Hematopoietic multipotent progenitor cell treated with erythropoietin and hydrocortisone succinate and interleukin-3 and kit ligand, for 6 days (in vitro differentiated cells): ENCODE measurements around the gene OR2L13.
A peak's percentile ranks its signal among the peaks of the same experiment; 100 is the strongest.
"Not testable (repeated sequence)": the region's sequence is repeated elsewhere in the genome, so short reads cannot be mapped to it uniquely, and the experiment has no call there.

Experiments
- DNase-seq: peaks from one replicate; pipeline ENCODE4 v3.0.0-alpha.2; 2015

The OR2L13 gene, protein sequence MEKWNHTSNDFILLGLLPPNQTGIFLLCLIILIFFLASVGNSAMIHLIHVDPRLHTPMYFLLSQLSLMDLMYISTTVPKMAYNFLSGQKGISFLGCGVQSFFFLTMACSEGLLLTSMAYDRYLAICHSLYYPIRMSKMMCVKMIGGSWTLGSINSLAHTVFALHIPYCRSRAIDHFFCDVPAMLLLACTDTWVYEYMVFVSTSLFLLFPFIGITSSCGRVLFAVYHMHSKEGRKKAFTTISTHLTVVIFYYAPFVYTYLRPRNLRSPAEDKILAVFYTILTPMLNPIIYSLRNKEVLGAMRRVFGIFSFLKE

DNA sequence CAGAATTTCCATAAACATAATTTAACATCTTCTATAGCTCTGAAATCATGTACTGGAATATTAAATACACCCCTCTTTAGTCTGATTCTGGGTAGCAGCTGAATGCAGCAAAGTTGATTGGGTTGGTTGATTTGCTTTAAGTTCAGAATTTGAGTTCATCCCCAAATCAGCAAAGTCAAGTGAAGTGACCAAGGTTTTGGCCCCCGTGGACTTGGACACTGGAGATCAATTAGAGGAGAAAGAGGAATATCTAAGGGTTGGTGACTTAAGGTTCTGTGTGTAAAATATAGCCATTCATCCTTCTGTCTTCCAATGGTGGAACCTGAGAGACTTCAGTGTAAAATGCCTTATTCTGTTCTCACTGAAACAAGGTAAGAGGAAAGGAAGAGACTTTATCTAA lies at the start of gene OR2L13:
Gene OR2L13 (plus strand): TSS at position 301 of the 400 bp plus-strand sequence. CDS start 4,192 bp downstream, outside the sequence.
- DNase-seq = no peak

DNA sequence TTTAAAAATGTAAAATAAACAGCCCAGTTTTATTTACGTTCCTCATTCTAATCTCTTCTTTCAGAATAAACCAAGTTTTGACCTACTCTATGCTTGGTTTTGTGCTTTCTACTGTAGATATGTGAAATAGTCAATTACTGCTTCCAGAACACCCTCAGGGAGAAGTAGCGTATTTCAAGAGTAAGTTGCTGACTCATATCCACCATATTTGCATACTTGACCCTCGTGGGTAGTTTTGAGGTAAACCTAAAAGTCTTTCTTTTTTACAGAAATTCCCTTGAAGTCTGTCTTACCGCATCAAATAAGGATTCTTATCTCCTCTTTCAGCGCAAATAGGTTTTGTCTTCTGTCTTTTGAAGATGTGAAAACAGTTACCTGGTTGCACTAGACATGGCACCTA lies 49.8 kb upstream of the OR2L13 start:
- no peak for DNase-seq

DNA sequence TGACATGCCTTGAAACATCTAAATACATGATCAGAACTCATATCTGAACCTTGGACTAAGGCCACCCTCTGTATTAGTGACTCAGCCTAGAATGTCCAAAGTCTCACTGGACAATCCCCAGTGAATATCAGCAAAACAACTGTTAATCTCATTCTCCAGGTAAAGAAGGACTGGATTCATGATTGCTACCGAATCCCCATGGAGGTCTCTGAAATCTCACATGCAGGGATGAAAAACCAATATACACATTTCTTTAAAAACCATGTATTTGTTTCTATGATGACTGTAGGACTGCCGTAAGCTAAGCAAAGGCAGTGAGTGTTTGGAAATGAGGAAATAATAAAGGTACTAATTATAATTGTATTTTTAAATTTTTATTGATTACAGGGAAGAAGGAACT lies 48.4 kb upstream of the OR2L13 start, which contains the start of gene OR2L3:
Gene OR2L3 (plus strand): TSS at position 301 of the 400 bp plus-strand sequence. CDS start 13,846 bp downstream, outside the sequence.
- no peak for DNase-seq

DNA sequence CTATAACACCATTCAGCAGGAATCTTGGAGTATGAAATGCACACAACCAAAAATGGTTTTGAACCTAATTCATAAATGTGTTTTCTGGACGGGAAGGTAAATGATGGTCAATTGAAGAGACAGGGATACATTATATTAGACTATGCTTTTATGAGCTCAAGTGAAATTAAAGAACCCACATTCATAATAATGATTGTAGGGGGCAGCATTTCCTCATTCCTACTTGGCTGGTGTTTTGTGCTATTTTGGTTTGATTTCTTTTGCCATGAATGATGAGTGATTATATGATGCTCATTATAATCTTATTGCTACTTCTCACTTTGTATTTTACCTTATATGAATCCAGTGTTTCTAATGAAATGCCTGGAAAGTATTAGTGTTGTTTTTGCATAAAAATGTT lies 48.0 kb upstream of the OR2L13 start:
- DNase-seq = peak; percentile 4

DNA sequence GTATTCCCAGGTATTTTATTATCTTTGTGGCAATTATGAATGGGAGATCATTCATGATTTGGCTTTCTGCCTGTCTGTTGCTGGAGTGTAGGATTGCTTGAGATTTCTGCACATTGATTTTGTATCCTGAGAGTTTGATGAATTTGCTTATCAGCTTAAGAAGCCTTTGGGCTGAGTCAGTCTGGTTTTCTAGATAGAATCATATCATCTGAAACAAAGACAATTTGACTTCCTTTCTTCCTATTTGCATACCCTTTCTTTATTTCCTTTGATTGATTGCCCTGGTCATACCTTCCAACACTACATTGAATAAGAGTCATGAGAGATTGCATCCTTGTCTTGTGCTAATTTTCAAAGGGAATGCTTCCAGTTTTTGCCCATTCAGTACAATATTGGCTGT lies 40.3 kb upstream of the OR2L13 start:
- DNase-seq = no peak

DNA sequence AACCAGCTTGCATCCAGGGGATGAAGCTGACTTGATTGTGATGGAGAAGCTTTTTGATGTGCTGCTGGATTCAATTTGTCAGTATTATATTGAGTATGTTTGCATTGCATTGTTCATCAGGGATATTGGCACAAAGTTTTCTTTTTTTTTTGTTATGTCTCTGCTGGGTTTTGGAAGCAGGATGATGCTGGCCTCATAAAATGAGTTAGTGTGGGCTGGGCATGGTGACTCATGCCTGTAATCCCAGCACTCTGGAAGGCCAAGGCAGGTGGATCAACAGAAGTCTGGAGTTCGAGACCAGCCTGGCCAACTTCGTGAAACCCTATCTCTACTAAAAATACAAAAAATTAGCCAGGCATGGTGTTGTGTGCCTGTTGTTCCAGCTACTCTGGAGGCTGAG lies 39.7 kb upstream of the OR2L13 start:
- no peak for DNase-seq

DNA sequence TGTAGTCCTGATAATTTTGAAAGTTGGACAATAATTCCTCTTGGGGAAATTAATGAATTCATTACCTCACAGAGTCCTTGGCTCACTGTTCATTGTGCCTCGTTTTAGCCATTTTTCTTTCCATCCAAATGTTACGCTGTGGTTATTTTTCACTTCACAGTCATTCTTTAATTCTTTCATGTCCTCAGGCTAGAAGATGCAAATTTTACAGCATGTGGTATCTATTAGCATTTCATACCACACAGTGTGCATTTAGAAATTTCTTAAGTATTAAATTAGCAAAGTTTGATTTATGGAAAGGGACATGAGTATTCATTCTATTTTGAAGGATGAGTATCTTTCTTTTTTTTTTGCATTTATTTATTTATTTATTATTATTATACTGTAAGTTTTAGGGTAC lies 29.9 kb upstream of the OR2L13 start:
- DNase-seq = no peak

DNA sequence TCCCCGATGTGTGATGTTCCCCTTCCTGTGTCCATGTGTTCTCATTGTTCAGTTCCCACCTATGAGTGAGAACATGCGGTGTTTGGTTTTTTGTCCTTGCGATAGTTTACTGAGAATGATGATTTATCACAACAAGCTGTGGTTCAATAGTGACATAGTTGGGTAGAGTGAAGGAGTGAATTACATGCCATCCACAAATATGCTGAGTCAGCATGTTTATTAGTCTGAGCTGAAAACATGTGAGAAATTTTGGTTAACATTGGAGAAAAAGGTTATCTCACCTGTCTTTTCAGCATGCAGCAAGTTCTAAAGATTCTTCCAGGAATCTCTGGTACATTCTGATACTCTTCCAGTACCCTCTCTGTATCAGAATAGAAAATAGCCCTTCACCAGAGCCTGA lies 29.4 kb upstream of the OR2L13 start:
- DNase-seq = no peak

DNA sequence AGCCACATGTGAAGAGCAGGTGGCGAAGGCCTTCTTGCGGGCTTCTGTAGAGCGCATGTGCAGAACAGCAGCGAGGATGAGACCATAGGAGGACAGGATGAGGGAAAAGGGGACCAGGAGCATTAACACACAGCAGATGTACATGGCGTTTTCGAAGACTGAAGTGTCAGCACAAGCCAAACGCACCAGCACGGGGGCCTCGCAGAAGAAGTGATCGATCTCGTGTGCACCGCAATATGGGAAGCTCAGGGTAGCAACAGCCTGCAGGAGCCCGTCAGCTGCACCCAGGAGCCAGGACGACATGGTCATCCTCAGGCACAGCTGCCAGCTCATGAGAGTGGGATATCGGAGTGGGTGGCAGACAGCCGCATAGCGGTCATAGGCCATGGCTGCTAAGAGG lies 11.1 kb upstream of the OR2L13 start:
- DNase-seq = not testable (repeated sequence)

DNA sequence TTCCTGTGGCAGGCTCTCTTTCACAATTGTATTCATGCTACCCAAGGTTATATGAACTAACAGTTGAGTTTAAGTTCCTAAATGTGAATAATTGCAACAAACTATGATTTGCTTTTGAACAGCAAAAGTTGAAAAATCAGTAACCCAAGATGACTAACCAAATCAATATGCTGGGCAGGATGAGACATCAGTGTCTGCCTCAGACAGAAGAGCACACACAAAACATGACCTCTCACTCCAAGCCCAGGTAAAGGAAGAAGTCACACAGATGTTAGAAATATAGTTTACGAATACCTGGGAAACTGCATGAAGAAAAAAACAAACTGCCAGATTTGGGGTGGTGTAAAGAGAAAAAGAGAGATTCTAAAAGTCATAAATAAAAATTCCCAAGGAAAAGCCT lies 3.5 kb downstream of the OR2L13 start:
- DNase-seq = no peak

DNA sequence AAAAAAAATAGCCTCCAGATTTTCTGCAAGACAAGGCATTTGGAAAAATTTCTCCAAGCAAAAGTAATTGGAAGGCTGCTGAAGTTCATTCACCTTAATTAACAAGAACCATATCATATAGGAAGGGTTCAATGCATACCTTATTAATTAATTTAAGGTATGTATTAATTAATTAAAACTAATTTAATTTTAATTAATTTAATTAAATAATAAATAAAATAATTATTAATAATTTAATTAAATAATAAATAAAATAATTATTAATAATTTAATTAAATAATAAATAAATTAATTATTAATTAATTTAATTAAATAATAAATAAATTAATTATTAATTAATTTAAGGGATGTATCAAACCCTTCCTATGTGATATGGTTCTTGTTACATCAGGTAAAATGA lies 7.9 kb downstream of the OR2L13 start:
- DNase-seq = no peak

DNA sequence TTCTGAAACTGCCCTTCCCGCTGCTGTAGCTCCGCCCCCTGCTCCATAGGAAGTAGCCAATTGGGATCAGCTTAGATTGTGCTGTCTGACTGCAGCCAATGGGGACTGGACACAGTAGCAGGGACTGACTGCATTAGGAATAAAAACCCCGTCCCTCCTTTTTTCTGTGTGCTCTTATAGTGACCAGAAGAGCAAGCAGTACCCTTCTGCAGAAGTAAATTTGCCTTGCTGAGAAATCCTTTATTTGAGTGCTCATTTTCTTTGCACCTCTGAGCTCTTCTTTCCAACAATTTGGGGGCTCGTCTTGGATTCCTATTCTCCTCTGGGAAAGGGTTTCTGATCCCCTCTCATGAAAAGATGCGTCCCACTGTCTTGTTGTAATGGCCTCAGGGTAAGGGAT lies 16.2 kb downstream of the OR2L13 start:
- DNase-seq = peak; percentile 5

DNA sequence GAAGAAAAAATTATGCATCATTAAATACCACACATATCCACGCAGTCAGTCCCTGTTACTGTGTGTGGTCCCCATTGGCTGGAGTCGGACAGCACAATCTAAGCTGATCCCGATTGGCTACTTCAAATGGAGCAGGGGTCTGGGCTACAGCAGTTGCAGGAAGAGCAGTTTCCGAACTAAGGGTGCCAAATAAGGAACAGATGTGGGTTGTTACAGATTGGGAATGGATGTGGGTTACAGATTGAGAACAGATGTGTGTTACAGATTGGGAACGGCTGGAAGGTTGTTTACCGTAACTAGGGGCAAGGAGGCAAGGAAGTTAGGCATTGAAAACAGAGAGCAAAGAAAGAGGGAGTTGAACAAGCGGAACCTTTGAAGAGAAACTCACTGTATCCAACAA lies 19.9 kb downstream of the OR2L13 start:
- no peak for DNase-seq

DNA sequence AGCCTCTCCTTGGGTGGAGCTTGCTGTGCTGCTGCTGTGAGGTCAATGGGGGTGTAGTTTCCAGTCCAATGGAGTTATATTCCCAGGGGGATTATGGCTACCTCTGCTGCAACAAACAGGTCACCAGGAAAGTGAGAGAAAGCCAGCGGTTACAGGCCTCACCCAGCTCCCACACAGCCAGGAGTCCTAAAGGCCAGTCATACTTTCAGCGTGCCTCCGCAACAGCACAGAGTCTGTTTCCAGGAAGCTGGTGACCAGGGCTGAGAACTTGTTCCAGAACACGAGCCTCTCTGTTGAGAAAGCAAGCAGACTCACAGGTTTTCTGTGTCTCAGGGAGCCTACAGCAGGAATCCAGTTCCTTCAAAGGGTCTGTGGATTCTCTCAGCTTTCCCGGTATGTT lies 32.7 kb downstream of the OR2L13 start:
- DNase-seq = no peak

DNA sequence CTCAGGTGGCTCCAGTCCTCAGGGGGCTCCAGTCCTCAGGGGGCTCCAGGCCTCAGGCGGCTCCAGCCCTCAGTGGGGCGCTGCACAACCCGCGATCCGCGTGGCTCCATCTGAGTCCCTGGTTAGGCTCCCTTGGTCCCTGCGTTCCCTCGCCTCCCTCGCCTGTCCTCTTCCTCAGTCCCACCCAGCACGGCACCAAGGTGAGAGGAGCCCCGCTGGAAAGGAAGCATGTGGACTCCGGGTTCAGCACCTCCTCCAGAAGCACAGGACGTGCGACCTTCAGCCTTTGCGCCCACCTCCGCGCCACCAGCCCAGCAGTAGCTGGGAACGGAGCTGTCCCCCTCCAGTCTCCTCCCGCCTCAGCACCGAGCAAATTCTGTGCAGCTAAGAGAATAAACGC lies 41.8 kb downstream of the OR2L13 start:
- no peak for DNase-seq

DNA sequence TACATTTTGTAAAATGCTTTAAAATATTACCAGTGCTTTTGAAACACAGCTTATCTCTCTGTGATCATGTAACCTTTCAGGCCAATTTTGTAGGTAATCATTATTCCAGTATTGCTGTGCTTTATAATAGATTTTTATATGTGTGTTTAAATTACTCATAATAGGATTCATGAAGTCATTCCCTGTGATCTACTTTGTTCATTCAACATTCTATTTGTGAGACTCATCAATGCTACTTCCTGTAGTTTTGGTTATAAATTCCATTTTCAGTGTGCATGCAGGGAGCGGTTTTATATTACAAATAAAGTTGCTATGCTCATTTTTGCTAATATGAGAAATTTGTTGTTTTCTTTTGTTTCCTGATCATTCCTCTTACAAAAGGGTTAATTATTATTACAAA lies 45.9 kb downstream of the OR2L13 start:
- DNase-seq = no peak

DNA sequence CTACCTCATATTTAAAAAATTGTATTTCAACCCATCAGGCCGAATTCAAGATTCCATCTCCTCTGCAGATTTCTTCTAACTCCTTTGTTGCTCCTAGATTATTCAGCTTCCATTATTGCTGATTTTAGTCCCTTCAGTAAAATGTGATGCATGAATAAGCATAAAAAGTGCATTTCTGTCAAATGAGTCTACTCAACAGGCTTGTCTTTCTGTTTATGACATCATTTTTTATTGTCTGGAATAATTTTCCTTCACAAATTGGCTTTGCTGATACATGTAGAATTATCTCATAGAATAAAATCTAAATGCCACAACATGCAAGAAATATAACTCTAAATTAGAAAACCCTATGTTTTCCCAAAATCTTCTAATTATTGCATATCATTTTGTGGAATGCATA lies 48.3 kb downstream of the OR2L13 start:
- DNase-seq = no peak

DNA sequence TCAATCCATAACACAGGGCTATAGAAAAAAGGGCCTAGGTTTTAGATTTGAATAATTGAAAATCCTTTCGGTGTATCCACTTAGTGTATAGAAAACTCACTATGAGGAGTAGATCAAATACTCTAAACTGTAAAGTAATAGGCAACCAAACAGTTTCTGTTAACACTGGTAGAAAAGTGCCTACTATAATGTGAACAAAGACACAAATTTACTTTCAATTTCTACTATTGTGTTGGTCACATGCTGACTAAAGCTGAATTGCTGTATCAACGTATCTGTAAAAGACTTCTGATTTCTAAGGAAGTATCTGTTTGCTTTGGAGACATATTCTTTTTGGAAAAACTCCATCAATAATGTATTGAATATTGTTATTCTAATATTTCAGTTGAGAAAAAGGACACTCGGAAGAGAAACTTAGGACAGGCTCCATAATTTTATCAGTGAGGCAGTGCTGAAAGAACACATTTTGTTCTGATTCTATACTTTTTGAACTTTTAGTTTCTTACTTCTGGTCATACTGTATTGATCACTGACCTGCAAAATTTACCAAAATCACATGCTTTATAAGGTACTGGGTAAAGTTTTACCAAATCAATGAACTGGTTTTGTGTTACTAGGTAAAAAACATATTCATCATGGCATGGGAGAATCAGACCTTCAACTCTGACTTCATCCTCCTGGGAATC lies 49.7 kb downstream of the OR2L13 start, which contains the start of gene OR2M5:
Gene OR2M5 (plus strand): TSS at position 636 of the 686 bp plus-strand sequence. CDS start 0 bp downstream, at position 636.
- no peak for DNase-seq
